Activated CD4-positive, alpha-beta T cell treated with anti-CD3 and anti-CD28 coated beads for 24 hours (primary cell): Measurements from ENCODE around the gene KRT82.
"Not testable (repeated sequence)": the region's sequence is repeated elsewhere in the genome, so short reads cannot be mapped to it uniquely, and the experiment has no call there.

ENCODE experiments used
- DNase-seq, 2 donors: peaks; one replicate each; pipeline ENCODE4 v3.0.0-alpha.2; 2020; ENCODE audit warnings: low read depth in 2 of 2

Gene KRT82

GRCh38 chr12:52413202-52413601, 7.1 kb upstream of the KRT82 start:
- no peak for DNase-seq

- DNase-seq, result no peak
These were observed 5.7 kb upstream of the KRT82 start for GRCh38 chr12:52411815-52412214.

DNA sequence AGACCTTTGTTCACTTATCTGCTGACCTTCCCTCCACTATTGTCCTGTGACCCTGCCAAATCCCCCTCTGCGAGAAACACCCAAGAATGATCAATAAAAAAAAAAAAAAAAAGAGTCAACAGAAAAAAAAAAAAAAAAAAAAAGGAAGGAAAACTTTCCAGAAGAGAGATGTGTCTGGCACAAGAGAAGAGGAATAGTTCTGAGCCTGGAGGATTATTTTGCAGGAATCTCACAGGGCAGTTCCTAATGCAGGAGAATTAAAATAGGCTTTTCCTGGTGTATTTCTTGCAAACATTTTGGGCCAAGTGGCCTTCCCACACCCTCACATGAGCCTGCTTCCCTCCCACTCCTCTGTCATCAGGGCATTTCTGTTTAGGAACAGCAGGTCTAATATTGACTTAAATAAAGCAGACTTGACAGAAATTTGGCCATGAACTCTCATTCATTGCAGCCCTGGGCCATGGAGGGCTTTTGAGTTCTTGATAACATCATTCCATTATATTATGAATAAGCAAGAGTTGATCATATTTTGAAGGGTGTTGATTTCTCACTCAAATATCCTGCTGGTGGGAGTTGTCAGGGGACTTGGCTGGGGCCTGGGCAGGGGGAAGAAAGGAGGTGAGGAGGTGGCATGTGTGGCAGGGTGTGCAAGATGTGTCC, 4.6 kb upstream of the KRT82 start:
- DNase-seq, result not testable (repeated sequence)

DNA sequence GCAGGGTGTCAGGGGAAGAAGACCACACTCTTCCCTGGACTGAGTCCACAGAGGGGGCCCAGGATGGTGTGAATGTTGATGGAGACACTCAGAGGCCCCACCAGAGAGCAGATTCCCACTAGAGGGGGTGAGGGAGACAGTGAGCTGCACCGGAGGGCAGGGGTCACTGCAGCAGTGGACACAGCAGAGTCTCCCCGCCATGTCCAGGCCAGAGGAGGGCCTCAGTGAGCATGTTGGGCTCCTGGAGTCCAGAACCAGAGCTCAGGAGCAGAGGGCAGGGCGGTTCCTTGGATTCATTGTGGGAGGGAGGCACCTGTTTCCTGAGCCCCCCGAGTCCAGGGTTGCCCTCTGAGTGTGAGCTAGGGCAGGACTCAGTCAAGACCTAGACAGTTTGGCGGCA, 1.8 kb upstream of the KRT82 start:
- DNase-seq, result no peak

DNA sequence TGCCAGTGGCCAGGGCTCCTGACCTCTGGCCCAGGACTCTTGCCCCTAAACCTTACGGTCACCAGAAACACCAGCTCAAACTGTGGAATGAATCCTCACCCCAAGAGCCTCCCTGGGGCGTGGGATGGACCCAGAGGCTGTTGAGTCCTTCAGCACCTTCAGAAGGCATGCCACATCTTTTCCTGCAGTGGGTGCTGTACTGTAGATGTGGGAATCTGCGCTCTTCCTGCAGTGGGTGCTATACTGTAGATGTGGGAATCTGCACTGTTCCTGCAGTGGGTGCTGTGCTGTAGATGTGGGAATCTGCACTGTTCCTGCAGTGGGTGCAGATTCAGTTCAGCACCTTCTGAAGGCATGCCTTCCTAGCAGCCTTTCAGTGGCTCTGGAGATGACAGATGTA, 1.2 kb downstream of the KRT82 start:
- DNase-seq, result no peak

DNA sequence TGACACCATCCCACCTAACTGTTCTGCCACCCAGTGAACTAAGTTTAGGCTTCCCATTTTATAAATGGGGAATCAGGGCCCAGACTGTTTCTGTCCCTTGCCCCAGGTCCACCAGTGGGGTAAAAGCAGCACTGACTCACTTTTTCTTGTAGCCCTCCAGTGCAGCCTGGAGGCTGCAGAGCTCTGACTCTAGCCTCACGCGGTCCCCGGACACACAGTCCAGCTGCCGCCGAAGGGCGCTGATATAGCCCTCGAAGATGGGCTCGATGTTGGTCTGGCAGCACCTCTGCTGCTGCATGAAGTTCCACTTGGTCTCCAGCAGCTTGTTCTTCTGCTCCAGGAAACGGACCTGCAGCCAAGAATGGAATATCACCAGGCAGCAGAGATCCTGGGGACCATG, 2.6 kb downstream of the KRT82 start:
- no peak for DNase-seq

- DNase-seq, result no peak
These were observed 3.1 kb downstream of the KRT82 start for GRCh38 chr12:52402873-52403540.

GRCh38 chr12:52402377-52402776, 3.8 kb downstream of the KRT82 start:
- no peak for DNase-seq

GRCh38 chr12:52401926-52402325, 4.2 kb downstream of the KRT82 start:
- no peak for DNase-seq

DNA sequence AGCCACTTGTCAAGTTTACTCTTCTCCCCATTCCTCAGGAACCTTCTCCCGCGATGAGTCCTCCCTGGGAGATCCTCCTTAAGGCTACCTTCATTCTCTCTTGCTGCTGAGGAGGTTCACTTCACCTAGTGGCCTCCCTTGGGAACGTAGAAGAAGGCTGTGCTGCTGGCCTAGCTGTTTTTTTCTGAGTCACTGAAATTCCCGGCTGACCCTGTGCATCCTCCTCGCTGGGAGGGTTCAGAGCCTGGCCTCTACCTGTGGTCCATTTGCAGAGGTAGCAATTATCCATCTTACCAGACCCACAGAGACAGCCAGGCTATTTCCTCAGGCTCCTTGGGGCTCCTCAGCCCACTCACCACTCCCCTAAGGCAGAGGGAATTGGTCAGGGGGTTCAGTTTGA, 4.6 kb downstream of the KRT82 start:
- no peak for DNase-seq

GRCh38 chr12:52400906-52401305, 5.2 kb downstream of the KRT82 start:
- DNase-seq, result no peak

DNA sequence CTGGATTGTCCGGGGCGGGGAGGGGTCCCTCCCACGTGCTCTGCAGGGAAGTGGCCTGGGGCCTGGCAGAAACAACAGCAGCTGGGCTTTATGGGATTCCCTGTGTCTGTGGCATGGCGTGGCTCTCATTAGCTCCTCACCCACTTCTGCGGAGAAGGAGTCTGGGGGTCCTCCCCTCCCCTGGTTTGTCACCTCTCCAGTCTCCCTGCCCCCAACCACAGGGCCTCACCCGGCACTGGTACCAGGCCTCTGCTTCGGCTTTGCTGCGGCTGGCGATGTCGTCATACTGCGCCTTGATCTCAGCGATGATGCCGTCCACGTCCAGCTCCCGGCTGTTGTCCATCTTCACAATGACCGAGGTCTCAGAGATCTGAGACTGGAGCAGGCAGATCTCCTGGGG, 6.4 kb downstream of the KRT82 start:
- DNase-seq, result no peak

DNA sequence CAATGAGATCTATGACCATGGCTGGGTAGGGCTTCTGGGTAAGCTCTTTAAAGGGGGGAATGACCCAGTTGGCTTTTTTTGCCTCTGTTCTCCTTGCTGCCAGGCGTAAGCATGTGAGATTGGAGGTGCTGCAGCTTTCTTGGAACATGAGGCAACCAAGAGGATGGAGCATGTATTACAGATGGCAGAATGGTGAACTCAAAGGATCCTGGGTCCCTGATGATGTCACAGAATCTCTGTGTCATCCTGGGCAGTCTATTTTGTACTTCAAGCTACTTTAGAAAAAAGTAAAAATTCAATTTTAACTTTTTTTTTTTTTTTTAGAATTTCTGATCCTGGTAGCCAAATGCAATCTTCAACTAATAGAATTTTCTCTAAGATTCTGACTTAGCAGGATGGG, 8.0 kb downstream of the KRT82 start:
- no peak for DNase-seq

- DNase-seq, result no peak
These were observed 9.5 kb downstream of the KRT82 start for GRCh38 chr12:52396656-52397055.

DNA sequence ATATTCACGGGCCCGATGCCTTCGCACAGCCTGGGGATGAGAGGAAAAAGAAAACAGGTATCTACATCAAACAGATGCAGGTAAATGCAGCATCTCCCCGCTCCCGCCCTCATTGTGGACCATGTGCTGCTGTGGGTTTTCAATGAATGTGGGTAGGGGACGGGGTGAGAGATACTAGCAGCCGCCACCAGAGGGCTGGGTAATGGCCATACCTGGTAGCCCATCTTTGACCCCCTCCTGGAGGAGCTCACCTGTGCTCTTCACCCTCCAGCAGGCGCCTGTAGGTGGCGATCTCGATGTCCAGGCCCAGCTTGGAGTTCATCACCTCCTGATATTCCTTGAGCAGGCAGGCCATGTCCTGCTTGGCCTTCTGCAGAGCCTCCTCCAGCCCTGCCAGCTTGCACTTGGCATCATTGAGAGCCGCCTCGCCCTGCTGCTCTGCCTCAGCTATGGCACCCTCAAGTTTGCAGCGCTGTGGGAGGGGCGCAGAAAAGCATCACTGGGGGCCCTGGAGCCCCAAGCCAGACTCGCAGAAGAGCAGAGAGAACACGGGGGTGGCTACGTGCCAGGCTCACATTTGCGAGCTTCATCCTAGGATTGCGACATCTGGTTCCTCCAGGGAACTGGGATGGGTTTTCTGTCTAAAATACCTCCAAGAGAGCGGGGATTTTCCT, 10.2 kb downstream of the KRT82 start:
- no peak for DNase-seq

DNA sequence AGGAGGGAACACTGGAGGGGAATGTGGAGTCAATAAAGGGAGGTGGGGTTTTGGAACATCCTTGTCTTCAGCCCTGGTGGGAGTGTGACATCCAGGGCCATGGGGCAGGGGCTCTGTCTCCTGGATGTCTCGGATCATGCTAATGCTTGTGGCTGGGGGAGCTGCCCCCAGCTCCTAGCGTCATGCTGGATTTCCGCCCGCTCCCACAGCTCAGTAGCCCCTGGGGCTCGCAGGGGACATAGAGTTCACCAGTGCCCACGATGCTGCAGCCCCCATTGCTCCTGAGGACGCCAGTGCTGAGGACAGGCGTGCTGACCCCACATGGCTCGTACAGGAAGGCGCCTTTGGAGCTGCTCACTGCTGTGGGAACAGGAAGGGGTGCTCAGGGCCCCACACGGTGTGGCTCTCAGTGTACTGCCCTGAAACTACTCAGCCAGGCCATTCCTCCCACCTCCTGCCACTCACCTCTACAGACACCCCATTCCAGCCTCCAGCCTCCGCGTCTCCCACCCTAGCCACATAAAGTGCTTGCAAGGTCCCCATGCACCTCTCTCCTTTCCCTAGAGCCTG, 11.2 kb downstream of the KRT82 start:
- DNase-seq, result no peak

- no peak for DNase-seq
These were observed 13.6 kb downstream of the KRT82 start for GRCh38 chr12:52392465-52393007.

- DNase-seq, result no peak
These were observed 14.5 kb downstream of the KRT82 start for GRCh38 chr12:52391618-52392002.

DNA sequence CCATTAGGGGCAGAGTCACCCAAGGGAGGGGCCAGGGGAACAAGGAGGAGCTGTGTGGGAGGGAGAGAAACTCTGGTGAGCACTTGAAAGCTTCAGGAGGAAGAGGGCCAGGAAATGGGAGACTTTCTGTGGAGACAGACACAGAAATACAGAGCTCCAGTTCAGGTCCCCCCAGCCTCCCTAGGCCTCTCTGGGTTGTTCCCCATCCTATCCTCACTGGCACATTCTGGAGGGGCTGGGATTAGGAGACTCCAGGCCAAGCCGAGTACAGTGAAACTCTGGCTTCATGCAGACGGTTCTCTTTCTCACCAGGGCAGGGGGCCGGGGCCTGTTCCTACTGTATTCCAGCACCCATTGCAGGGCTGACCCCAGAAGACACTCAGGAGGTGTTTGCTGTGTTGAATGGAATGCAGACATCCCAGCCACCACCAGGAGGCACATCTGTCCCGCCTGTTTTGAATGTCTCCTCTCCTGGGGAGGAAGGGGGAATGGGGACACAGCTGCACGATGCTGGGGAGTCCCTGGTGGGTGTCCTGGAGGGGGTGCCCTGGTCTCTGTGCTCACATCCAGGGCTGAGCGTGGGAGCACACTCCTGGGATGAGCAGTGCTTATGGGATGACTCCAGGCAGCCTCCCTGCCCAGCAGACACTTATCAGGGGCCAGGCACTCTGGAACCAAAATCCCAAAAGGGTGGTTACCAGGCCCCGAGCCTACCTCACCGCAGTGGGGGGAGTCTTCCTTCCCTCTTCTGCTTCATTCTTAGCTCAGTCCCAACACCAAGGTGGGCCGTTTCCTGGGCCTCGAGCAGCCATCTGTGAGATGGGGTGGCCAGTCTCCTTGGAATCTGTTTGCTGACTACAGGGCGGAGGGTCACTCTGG, 15.2 kb downstream of the KRT82 start:
- DNase-seq, result no peak

DNA sequence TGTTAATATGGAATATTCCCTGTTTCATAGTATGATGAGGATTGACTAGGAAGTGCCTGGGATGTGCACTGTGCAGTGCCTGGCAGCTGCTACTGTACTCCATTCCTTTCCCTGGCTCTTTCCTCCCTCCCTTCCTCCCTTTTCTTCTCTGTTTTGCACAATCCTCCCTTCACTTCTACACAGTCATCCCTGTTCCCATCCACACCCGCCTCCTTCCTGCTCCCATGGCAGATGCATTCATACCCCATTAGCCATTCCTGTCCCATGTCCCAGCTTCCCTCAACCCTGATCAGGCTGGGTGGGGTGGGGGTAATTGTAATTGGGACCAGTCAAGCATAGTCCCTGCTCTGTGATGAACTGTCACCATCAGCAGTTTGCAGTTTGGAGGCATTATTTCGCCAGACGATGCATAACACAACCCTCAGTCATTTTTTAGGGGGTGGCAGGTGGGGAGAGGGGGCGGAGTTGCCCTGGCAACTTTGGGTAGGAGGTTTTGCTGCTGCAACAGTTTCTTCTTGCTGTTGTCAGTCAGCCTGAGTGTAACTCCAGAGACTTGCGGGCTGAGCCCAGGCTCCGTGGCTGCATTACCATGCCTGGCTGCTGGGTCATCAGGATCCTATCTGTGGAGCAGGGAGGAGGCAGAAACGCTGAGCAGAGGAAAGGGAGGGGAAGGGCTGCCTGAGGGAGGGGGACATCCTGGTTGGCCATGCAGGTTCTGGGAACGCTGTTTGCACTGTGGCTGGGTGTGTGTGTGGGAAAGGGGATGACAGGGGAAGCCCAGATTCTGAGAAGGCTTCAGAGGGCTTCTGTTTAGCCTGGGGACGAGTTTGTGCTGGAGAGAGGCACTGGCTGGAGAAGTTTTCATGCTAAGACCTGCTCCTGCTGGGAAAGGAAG, 16.6 kb downstream of the KRT82 start:
- no peak for DNase-seq

- no peak for DNase-seq
These were observed 18.3 kb downstream of the KRT82 start for GRCh38 chr12:52387859-52388258.
